Measurements from ENCODE around the gene ZBED4. TPM values are rescaled to one million over a fixed set of nuclear protein-coding genes. Genes with fewer than 3 reads are reported as not detected.
A peak's percentile ranks its signal among the peaks of the same experiment; 100 is the strongest.

Gene ZBED4
- total and polyA plus RNA-seq, 12 donors = 2.1 to 8.6 (median 5.6) TPM

- peaks cover 0 to 7% of the 10 kb centered on the region in 2 donors for H3K36me3 ChIP-seq (replicated peaks in 1 of 2)
- TF ChIP-seq POLR2A (IDR thresholded peaks at IDR 0.05) = no peak
- TF ChIP-seq CTCF (IDR thresholded peaks at IDR 0.05) = peak; percentile 6 to 98 (median 71)
- peaks cover 6% of the 10 kb centered on the region for H3K27me3 ChIP-seq
- WGBS, 4 donors = 2 to 13% (median 4%) methylated on average over 3 to 74 of the region's 75 CpGs; no CpG with 5 or more reads in 1 of the 4 donors
- H3K4me1 ChIP-seq (replicated peaks in 1 of 2) = peaks cover 10 to 24% of the 10 kb centered on the region in 2 donors
- H3K9me3 ChIP-seq (replicated peaks in 1 of 3) = no peaks in the 10 kb centered on the region
- DNase-seq = peak in 4 of 7 donors; percentile 46 to 70 (median 64)
- peak overlapping the region in 1 of 4 donors; percentile 36 for H3K4me3 ChIP-seq
- no peak overlapping the region for H3K27ac ChIP-seq
- intact Hi-C loops (cut with DNase I) = loop anchor here (2.0 to 10.0 kb wide), 3 partner anchors 101 to 203 kb away; no protein-coding TSS in a partner anchor
These were observed 75.8 kb downstream of the ZBED4 start for GRCh38 chr22:49929211-49929979.

DNA sequence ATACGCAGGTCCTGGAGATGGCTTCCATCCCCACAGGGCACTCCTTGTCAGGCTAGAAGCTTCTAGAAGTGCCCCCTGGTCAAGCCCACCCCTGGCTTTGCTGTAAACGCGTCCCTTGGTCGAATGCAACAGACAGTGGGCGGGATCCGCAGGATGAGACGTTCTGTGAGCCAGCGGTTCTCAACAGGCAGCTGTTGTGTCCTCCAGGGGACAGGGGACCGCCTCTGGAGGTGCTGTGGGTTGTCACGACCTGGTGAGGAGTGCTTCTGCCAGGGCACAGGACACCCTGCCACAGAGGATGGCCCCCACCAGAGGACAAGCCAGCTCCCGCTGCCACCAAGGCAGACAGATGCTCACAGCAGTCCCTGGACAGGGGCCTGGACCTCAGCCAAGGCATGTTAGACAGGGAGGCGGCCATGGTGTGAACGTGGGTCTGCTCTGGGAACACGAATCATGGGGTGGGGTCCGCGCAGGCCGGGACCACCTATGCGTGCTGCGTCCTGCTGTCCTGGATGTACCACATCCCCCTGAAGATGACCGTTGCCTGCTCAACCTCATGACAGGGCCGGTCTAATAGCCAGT is 76.4 kb downstream of the ZBED4 start:
- H3K27ac ChIP-seq = no peak overlapping the region
- WGBS, 4 donors = 57 to 93% (median 67%) methylated on average over 3 to 21 of the region's 21 CpGs
- peak in 3 of 7 donors; percentile 30 to 53 (median 37) for DNase-seq
- H3K27me3 ChIP-seq = peaks cover 6% of the 10 kb centered on the region
- TF ChIP-seq POLR2A (IDR thresholded peaks at IDR 0.05) = no peak
- intact Hi-C loops (cut with DNase I) = loop anchor here (2.0 to 10.0 kb wide), 5 partner anchors 55 to 202 kb away; no protein-coding TSS in a partner anchor
- no peaks in the 10 kb centered on the region for H3K9me3 ChIP-seq (replicated peaks in 1 of 3)
- H3K4me3 ChIP-seq = no peak overlapping the region
- H3K4me1 ChIP-seq (replicated peaks in 1 of 2) = peaks cover 17 to 31% of the 10 kb centered on the region in 2 donors
- peaks cover 0 to 7% of the 10 kb centered on the region in 2 donors for H3K36me3 ChIP-seq (replicated peaks in 1 of 2)

- H3K4me3 ChIP-seq = no peak overlapping the region
- peaks cover 18 to 32% of the 10 kb centered on the region in 2 donors for H3K4me1 ChIP-seq (replicated peaks in 1 of 2)
- DNase-seq = peak; percentile 68 to 91 (median 82)
- H3K9me3 ChIP-seq (replicated peaks in 1 of 3) = no peaks in the 10 kb centered on the region
- H3K27me3 ChIP-seq = peaks cover 6% of the 10 kb centered on the region
- peaks cover 0 to 5% of the 10 kb centered on the region in 2 donors for H3K36me3 ChIP-seq (replicated peaks in 1 of 2)
- TF ChIP-seq POLR2A (IDR thresholded peaks at IDR 0.05) = no peak
- peak; percentile 19 to 73 (median 60) for TF ChIP-seq CTCF (IDR thresholded peaks at IDR 0.05)
- intact Hi-C loops (cut with DNase I) = loop anchor here (5.0 to 10.0 kb wide), 2 partner anchors 54 to 61 kb away; no protein-coding TSS in a partner anchor
- peak overlapping the region in 1 of 5 donors; percentile 43 for H3K27ac ChIP-seq
- WGBS, 4 donors = 36 to 63% (median 54%) methylated on average over 5 to 14 of the region's 14 CpGs
These were observed 77.2 kb downstream of the ZBED4 start for GRCh38 chr22:49930596-49931412.

DNA sequence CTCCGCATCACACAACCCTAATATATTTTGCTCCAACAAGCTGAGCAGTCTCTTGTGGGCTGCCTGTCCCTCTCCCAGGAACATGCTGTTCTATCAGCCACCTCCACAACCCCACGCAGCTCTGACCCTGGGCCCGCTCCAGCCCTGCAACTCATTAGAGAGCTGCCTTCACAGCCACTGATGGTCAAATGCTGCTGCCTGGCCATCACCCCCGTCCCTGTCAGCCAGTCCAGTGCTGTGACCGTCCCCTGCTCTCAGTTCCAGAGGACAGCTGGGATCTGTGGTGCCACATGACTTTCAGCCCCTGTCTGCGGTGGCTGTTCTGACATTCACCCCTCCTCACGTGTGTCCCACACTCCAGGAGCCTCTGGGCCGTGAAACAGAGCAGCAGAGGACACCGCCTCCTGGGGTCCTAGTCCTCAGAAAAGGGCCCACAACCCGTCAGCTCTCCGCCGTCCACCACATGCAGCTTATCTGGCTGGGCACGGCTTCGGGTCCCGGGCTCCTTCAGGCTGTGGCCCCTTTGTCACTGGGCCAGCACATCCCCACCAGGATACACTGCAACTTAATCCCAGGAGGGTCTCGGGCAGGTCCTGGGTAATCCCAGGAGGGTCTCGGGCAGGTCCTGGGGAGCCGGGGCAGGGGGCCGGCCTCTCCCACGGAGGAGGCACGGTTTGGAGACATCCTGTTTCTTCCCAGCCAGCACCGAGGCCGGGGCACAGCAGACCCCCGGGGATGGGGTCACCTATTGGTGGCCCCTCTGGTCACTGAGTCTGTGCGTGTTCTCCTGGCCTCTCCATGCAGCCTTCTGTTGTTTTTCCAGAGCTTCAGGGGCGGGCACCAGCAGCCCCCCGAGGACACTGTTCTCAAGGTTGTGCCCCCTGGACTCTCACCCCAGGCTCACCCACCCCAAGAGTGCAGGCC is 79.9 kb downstream of the ZBED4 start:
- intact Hi-C loops (cut with DNase I) = loop anchor here (5.0 to 10.0 kb wide), 2 partner anchors 51 to 59 kb away; no protein-coding TSS in a partner anchor
- peaks cover 6% of the 10 kb centered on the region for H3K27me3 ChIP-seq
- peak in 6 of 7 donors; percentile 66 to 86 (median 76) for DNase-seq
- TF ChIP-seq CTCF (IDR thresholded peaks at IDR 0.05) (no peak), POLR2A (IDR thresholded peaks at IDR 0.05) (peak; percentile 27 to 53)
- H3K36me3 ChIP-seq (replicated peaks in 1 of 2) = no peaks in the 10 kb centered on the region
- H3K9me3 ChIP-seq (replicated peaks in 1 of 3) = no peaks in the 10 kb centered on the region
- WGBS, 4 donors = 38 to 72% (median 66%) methylated on average over 8 to 27 of the region's 27 CpGs
- H3K4me3 ChIP-seq = no peak overlapping the region
- peak overlapping the region; percentile 30 to 98 (median 85) for H3K27ac ChIP-seq
- peaks cover 22 to 48% of the 10 kb centered on the region in 2 donors for H3K4me1 ChIP-seq (replicated peaks in 1 of 2)

Data from adrenal gland (tissue), 12 donors.